ENCODE results near the gene TMEM258.

DNA sequence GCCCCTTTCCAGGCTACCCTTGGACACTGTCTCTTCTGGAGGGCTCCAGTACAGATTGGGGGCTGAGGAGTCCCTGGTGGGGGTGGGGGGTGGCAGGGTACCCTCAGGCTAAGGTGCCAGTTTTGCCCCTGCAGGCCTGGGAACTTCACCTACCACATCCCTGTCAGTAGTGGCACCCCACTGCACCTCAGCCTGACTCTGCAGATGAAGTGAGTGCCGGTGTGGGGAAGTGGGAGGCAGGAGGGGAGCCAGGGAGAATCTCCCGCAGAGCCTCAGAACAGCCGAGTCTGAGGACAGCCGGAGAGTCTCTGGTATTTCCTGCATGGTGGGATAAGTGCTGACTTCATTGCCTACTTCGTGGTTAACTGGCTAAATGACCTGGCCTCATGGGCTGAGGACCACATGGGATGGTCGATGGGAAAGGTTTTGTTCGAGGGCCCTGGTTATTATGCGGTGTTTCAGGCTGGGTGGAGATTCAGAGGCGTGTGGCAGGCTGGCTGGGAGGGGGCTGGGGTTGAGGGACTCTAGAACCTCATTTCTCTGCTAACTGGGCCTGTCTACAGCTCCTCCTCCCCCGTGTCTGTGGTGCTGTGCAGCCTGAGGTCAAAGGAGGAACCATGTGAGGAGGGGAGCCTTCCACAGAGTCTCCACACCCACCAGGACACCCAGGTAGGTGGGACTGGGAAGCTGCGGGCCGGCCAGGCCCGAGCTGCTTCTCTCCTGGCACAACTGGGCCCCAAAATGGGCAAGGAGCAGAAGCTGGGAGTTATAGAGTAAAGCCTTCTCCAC is 8.5 kb downstream of the TMEM258 start:
- TF ChIP-seq, protein P1, sequence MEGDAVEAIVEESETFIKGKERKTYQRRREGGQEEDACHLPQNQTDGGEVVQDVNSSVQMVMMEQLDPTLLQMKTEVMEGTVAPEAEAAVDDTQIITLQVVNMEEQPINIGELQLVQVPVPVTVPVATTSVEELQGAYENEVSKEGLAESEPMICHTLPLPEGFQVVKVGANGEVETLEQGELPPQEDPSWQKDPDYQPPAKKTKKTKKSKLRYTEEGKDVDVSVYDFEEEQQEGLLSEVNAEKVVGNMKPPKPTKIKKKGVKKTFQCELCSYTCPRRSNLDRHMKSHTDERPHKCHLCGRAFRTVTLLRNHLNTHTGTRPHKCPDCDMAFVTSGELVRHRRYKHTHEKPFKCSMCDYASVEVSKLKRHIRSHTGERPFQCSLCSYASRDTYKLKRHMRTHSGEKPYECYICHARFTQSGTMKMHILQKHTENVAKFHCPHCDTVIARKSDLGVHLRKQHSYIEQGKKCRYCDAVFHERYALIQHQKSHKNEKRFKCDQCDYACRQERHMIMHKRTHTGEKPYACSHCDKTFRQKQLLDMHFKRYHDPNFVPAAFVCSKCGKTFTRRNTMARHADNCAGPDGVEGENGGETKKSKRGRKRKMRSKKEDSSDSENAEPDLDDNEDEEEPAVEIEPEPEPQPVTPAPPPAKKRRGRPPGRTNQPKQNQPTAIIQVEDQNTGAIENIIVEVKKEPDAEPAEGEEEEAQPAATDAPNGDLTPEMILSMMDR (IDR thresholded peaks at IDR 0.05): no peak
- TF ChIP-seq, protein P2, sequence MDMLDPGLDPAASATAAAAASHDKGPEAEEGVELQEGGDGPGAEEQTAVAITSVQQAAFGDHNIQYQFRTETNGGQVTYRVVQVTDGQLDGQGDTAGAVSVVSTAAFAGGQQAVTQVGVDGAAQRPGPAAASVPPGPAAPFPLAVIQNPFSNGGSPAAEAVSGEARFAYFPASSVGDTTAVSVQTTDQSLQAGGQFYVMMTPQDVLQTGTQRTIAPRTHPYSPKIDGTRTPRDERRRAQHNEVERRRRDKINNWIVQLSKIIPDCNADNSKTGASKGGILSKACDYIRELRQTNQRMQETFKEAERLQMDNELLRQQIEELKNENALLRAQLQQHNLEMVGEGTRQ (IDR thresholded peaks at IDR 0.05): no peak
- TF ChIP-seq, protein P3, sequence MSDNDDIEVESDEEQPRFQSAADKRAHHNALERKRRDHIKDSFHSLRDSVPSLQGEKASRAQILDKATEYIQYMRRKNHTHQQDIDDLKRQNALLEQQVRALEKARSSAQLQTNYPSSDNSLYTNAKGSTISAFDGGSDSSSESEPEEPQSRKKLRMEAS (IDR thresholded peaks at IDR 0.05): no peak
- no peak for TF ChIP-seq EP300 (IDR thresholded peaks at IDR 0.05)
- TF ChIP-seq ESRRA (IDR thresholded peaks at IDR 0.05; ENCODE audit: borderline replicate concordance, low read length): no peak
- no peak for TF ChIP-seq ZSCAN20 (CRISPR knock-in tag; IDR thresholded peaks at IDR 0.05)

Data from A549 (cell line).